Loucy (cell line): ENCODE measurements around the gene LIN28A.
"Not testable (repeated sequence)": the region's sequence is repeated elsewhere in the genome, so short reads cannot be mapped to it uniquely, and the experiment has no call there.

Experiments
- EZH2phosphoT487 ChIP-seq: fragments of 200-600 bp; IDR thresholded peaks from 2 replicates; pipeline ENCODE4 v1.6.1; 2018; ENCODE audit warnings: antibody characterized with exemption, mild to moderate bottlenecking, moderate library complexity, borderline replicate concordance
- TF ChIP-seq, protein P1 (sequence below): fragments of 200-600 bp; sonication (generic); conservative IDR thresholded peaks from 2 replicates; pipeline ENCODE4 v1.5.1; 2014; ENCODE audit warnings: mild to moderate bottlenecking, antibody characterized with exemption, low read length

DNA sequence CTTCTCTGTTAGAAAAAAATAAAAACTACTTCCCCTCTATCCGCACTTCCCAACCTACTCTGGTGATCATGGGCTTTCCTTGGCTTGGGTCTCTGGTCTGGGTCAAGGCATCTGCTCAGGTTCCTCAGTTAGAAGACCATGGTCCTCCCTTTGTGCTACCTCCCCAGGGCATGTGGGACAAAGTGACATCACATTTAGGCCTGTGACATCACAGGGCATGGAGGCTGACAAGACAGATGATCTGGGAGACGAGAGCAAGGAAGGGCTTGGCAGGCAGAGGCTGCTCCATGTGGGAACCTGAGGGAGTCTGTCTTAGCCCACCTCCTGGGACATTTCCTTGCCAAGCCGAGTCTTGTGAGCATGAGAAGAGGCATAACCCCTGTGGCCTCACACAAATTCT, 38.0 kb upstream of the LIN28A start, which contains the start of gene ZNF683:
- TF ChIP-seq, protein P1, sequence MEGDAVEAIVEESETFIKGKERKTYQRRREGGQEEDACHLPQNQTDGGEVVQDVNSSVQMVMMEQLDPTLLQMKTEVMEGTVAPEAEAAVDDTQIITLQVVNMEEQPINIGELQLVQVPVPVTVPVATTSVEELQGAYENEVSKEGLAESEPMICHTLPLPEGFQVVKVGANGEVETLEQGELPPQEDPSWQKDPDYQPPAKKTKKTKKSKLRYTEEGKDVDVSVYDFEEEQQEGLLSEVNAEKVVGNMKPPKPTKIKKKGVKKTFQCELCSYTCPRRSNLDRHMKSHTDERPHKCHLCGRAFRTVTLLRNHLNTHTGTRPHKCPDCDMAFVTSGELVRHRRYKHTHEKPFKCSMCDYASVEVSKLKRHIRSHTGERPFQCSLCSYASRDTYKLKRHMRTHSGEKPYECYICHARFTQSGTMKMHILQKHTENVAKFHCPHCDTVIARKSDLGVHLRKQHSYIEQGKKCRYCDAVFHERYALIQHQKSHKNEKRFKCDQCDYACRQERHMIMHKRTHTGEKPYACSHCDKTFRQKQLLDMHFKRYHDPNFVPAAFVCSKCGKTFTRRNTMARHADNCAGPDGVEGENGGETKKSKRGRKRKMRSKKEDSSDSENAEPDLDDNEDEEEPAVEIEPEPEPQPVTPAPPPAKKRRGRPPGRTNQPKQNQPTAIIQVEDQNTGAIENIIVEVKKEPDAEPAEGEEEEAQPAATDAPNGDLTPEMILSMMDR, result not testable (repeated sequence)
- not testable (repeated sequence) for TF ChIP-seq EZH2phosphoT487
